SW480 (cell line): ENCODE measurements around the gene RAB15.

Experiments used
- DNase-seq: peaks from one replicate; pipeline ENCODE4 v3.0.0-alpha.2; 2016; ENCODE audit warnings: low spot score

Gene RAB15

DNA sequence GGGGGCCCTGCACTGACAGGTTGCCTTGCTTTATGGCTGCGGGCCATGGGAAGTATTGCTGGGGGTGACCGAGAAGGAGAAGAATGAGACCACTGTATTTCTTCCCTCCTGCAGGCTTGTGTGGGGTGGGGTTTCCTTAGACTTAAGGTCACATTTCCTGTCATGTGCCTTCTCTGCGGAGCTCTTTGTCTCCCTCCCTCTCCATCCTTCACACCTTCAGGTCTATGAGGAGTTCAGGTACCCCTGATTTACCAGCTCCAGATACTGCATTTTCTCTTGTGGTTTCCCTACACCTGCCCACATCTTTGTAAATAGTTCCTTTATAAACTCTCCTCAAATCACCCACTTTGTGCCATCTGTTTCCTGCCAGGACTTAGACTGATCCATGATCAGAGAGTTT is 18.2 kb upstream of the RAB15 start:
- DNase-seq: no peak

- DNase-seq: peak; percentile 27
These were observed 15.3 kb upstream of the RAB15 start for GRCh38 chr14:64987438-64987767.

GRCh38 chr14:64986648-64987437 is 14.7 kb upstream of the RAB15 start, which contains the start of gene FNTB:
TSS of gene FNTB (plus strand) at chr14:64986895. CDS start at chr14:64986954, 59 bp downstream.
- peak; percentile 97 for DNase-seq

GRCh38 chr14:64983439-64984310 is 11.5 kb upstream of the RAB15 start:
- peak; percentile 65 for DNase-seq

- peak; percentile 25 for DNase-seq
These were observed 7.4 kb upstream of the RAB15 start for GRCh38 chr14:64979336-64980074.

GRCh38 chr14:64974563-64974962 is 2.4 kb upstream of the RAB15 start:
- DNase-seq: no peak

DNA sequence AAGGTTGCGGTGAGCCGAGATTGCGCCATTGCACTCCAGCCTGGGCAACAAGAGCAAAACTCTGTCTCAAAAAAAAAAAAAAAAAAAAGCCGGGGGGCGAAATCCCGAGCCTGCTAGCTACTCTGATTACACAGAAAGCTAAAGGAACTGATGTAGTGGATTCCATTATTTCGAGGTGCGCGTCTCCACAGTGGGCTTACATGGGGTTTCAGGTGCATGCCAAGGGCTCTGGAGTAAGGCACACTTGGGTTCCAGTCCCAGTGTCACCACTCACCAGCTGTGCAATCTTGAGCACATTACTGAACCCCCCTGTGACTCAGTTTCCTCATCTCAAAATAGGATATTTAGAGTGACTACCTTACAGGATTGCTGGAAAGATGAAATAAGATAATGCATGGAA is 1.7 kb upstream of the RAB15 start:
- no peak for DNase-seq

DNA sequence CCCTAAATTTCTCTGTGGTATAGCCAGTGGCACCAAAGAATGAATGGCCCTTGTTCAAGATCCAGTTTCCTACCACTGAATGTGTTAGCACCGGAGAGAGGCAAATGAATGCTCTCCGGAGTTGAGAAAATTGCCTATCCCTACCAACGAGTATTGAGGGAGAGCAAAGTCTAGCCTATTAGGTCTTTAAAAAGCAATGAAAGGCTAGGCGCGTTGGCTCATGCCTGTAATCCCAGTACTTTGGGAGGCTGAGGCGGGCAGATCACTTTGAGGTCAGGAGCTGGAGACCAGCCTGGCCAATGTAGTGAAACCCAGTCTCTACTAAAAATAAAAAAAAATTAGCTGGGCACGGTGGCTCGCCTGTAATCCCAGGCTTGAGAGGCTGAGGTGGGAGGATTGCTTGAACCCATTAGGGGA is 898 bp upstream of the RAB15 start:
- DNase-seq: no peak

DNA sequence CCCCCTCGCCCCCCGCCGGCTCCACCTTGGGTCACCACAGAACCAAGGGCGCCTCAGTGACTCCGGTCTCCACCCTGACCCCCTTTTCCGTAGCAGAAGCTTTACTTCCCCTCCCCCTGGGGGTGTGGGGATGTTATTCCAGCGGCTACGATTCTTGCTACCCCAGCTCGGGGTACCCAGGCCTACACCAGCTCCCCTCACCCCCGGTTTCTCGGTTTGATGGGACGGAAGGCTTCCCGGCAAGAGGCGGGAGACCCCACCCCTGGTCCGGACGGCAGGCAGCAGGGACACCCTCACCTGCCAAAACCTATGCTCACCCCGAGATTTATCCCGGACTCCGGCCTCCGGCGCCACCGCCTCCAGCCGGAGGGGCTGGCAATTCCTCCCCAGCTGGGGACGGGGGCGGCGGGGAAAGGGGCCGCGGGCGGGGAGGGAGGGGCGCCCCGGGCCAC is 619 bp downstream of the RAB15 start:
- DNase-seq: no peak

DNA sequence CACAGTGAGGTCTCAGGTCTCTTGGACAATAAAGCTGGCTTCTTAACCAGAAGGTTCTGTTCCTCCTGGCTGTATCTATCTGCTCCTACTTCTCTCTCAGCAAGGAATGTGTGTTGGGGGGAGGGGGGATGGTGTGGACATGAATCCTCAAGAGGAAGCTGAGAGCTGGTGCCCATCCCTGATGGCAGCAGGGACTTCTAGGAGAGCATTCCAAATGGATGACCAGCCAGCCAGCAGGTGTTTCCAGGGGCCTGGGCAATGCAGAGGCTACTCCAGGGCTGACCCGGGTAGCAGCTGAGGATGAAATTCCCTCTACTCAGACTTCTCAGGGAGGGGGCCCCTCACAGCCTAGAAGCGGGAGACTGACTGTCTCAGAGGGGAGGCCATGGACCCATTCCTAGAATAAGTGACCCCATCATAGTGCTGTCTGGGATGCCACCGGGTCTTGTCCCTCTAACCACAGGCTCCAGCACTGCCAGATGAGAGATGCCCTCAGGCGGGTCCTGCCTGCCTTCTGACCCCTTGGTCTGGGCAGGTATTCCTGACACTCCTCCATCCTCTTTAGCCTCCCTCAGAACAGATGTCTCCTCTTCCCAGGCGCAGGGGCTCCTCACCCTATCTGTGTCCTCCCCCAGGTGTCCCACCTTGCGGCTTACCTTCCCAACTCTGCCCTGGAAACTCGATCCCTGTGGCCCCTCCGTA is 1.2 kb downstream of the RAB15 start:
- peak; percentile 45 for DNase-seq

DNA sequence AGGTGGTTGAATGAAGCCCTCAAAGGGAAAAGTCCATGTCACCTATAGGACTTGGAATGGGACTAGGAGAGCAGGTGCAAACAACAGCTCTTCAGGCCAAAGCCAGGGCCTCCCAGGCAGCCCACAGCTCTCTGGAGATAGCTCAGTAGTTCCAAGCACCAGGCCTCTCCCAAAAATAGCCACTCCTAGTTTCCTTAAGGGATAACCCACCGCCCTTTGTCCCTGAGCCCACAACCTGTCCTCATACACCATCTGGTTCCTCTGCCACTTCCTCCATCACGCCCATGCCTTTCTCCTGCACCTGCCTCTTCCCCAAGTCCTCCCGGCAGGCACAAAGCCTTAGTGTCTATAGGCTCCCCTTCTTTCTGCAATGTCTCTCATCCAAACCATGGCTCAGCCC is 2.1 kb downstream of the RAB15 start:
- DNase-seq: no peak

DNA sequence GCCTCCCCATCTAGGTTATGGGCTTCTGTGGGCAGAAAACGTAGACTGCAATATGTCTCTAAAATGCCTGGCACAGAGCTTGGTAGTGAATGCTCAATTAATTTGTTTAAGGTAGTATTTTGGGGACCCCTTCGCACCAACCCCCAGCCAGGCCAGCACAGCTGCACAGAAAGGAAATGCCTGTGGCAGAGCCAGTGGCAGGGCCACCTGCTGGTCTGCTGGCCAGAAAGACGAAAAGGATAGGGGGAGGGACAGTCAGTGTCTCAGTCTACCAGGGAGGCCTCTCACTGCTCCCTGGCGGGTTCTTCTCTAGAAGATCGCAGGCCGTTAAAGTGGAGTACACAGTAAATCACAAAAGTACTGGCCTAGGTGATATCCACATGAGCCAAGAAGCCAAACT is 3.5 kb downstream of the RAB15 start:
- DNase-seq: no peak

DNA sequence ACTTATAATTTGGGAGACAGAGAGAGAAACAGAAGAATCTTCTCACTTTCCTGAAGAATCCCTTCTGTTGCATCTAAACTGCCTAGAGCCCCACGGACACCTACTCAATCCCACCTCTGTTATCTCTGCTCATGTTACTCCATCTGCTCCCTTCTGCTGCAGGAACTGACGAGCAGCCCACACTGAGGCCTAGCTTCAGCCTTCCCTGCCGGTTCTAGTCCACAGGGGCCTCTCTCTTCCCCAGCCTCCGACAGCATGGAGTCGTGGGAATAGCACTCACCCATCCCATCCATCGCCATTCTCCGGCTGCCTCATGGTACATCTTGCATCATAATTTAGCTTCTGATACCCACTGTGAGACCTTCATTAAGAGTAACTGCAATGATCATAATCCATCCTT is 4.0 kb downstream of the RAB15 start:
- no peak for DNase-seq

- DNase-seq: no peak
These were observed 5.2 kb downstream of the RAB15 start for GRCh38 chr14:64966976-64967375.

- no peak for DNase-seq
These were observed 6.7 kb downstream of the RAB15 start for GRCh38 chr14:64965356-64966000.

- DNase-seq: no peak
These were observed 8.5 kb downstream of the RAB15 start for GRCh38 chr14:64963611-64964010.

DNA sequence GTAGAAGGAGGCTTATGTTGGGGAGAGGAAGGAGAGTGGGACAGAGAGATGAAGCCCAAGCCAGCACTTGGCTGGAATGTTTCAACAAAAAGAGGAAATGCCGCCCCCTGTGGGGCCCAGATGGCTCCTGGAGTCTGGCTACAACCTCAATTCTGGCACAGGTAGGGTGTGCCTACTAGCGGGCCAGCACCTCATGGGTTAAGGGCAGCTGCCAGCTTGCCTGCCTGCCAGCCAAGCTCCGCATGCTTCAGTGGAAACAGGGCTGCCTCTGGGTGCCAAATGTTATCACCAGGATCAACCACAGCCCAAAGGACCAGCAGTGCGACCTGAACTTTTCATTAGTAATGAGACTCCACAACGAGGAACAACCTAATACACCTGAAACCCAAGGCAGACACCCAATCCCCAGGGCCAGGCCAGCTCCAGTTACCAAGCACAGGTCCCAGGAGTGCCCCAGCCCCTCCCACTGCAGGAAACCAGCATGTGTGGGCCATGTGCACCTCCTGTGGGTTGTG is 11.3 kb downstream of the RAB15 start:
- no peak for DNase-seq

- DNase-seq: no peak
These were observed 13.4 kb downstream of the RAB15 start for GRCh38 chr14:64958743-64959142.

GRCh38 chr14:64958201-64958600 is 13.9 kb downstream of the RAB15 start:
- DNase-seq: no peak

GRCh38 chr14:64956697-64957406 is 15.3 kb downstream of the RAB15 start:
- no peak for DNase-seq
